Measurements from ENCODE around the gene TMEM91. TPM values are rescaled to one million over a fixed set of nuclear protein-coding genes. Genes with fewer than 3 reads are reported as not detected.
A peak's percentile ranks its signal among the peaks of the same experiment; 100 is the strongest.

TMEM91 gene
- total and polyA plus RNA-seq, 2 of the 13 experiments (the other 11 are each of a cell fraction or from before 2014, with no cell fraction given) = 6.3 to 10.3 TPM

DNA sequence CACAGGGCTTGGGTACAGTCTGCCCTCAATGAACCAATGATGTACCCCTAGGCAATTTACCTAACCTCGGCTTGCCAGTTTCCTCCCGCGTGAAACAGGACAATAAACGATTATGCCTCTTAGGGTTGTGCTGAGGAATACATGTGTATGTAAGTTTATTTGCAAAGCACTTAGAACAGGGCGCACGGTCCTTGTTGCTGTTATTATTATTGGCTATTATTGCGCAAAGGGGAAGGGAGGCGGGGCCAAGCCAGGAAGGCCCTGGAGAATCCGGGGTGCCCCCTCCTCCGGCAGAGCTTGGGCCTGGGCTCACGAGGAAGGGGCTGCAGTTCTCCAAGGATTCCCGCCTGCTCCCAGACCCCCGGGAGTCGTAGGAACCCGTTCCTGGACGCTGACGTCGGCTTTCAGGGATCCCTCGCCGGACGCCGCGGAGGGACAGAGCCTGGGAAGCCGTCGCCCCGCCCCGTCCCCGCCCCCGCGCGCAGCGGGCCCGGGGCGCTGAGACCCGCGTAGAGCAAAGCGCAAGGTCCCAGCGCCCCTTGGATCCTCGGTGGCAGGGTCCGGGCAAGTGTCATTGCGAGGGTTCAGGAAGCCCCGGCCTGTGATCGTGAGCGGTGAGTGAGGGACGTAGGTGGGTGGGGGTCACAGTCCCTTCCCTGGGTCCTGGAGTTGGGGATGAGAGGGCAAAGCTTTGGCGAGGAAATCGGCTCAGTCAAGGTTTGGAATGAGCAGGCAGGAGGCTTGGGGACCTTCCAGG is at the start of gene TMEM91 (continued):
- TF ChIP-seq, protein P1, sequence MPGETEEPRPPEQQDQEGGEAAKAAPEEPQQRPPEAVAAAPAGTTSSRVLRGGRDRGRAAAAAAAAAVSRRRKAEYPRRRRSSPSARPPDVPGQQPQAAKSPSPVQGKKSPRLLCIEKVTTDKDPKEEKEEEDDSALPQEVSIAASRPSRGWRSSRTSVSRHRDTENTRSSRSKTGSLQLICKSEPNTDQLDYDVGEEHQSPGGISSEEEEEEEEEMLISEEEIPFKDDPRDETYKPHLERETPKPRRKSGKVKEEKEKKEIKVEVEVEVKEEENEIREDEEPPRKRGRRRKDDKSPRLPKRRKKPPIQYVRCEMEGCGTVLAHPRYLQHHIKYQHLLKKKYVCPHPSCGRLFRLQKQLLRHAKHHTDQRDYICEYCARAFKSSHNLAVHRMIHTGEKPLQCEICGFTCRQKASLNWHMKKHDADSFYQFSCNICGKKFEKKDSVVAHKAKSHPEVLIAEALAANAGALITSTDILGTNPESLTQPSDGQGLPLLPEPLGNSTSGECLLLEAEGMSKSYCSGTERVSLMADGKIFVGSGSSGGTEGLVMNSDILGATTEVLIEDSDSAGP (CRISPR knock-in tag; IDR thresholded peaks at IDR 0.05; ENCODE audit: borderline replicate concordance) = peak; percentile 75; the same call in 1 of the 2 replicates
- TF ChIP-seq, protein P2, sequence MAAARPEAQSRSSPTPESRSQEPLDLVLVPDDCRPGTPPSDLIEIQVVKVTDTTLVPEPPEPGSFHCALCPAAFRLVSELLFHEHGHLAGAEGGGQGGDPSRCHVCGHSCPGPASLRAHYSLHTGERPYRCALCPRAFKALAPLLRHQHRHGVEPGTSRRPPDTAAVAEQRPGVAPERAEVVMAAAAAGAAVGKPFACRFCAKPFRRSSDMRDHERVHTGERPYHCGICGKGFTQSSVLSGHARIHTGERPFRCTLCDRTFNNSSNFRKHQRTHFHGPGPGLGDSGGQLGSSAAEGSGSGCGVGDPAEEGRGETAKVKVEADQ (CRISPR knock-in tag; IDR thresholded peaks at IDR 0.05; ENCODE audit: borderline replicate concordance) = no peak
- 0 out of 2 replicates have a peak, but pooled peaks have one; percentile 17 for TF ChIP-seq PHF20 (CRISPR knock-in tag; IDR thresholded peaks at IDR 0.05)
- TF ChIP-seq SIX1 (CRISPR knock-in tag; IDR thresholded peaks at IDR 0.05; ENCODE audit: borderline replicate concordance) = no peak
- TF ChIP-seq, protein P3, sequence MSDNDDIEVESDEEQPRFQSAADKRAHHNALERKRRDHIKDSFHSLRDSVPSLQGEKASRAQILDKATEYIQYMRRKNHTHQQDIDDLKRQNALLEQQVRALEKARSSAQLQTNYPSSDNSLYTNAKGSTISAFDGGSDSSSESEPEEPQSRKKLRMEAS (IDR thresholded peaks at IDR 0.05) = peak; percentile 43; the same call in 1 of the 2 replicates
- no peak for TF ChIP-seq PRMT3 (CRISPR knock-in tag; IDR thresholded peaks at IDR 0.05; ENCODE audit: borderline replicate concordance, low read depth)
- peak; percentile 53 for TF ChIP-seq HNF4A (CRISPR knock-in tag; IDR thresholded peaks at IDR 0.05)
- TF ChIP-seq, protein P4, sequence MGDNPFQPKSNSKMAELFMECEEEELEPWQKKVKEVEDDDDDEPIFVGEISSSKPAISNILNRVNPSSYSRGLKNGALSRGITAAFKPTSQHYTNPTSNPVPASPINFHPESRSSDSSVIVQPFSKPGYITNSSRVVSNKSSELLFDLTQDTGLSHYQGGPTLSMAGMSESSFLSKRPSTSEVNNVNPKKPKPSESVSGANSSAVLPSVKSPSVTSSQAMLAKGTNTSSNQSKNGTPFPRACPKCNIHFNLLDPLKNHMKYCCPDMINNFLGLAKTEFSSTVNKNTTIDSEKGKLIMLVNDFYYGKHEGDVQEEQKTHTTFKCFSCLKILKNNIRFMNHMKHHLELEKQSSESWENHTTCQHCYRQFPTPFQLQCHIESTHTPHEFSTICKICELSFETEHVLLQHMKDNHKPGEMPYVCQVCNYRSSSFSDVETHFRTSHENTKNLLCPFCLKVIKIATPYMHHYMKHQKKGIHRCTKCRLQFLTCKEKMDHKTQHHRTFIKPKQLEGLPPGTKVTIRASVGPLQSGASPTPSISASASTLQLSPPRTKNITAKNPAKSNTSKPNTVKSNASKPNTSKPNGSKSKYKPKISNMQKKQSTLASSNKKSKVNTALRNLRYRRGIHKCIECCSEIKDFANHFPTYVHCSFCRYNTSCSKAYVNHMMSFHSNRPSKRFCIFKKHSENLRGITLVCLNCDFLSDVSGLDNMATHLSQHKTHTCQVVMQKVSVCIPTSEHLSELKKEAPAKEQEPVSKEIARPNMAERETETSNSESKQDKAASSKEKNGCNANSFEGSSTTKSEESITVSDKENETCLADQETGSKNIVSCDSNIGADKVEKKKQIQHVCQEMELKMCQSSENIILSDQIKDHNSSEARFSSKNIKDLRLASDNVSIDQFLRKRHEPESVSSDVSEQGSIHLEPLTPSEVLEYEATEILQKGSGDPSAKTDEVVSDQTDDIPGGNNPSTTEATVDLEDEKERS (CRISPR knock-in tag; IDR thresholded peaks at IDR 0.05) = peak; percentile 23; the same call in 1 of the 2 replicates
- 0 out of 2 replicates have a peak, but pooled peaks have one; percentile 30 for TF ChIP-seq RBFOX2 (IDR thresholded peaks at IDR 0.05; ENCODE audit: low read depth, low read length)
- peak; percentile 29; the same call in 1 of the 2 replicates for TF ChIP-seq YEATS2 (CRISPR knock-in tag; IDR thresholded peaks at IDR 0.05; ENCODE audit: borderline replicate concordance)
- TF ChIP-seq SP1 (IDR thresholded peaks at IDR 0.05) = no peak
- peak; percentile 26; the same call in 1 of the 2 replicates for TF ChIP-seq SP1 (CRISPR knock-in tag; IDR thresholded peaks at IDR 0.05)
- 0 out of 2 replicates have a peak, but pooled peaks have one; percentile 27 for TF ChIP-seq ARNT2 (CRISPR knock-in tag; IDR thresholded peaks at IDR 0.05; ENCODE audit: low read depth)
- TF ChIP-seq, protein P5, sequence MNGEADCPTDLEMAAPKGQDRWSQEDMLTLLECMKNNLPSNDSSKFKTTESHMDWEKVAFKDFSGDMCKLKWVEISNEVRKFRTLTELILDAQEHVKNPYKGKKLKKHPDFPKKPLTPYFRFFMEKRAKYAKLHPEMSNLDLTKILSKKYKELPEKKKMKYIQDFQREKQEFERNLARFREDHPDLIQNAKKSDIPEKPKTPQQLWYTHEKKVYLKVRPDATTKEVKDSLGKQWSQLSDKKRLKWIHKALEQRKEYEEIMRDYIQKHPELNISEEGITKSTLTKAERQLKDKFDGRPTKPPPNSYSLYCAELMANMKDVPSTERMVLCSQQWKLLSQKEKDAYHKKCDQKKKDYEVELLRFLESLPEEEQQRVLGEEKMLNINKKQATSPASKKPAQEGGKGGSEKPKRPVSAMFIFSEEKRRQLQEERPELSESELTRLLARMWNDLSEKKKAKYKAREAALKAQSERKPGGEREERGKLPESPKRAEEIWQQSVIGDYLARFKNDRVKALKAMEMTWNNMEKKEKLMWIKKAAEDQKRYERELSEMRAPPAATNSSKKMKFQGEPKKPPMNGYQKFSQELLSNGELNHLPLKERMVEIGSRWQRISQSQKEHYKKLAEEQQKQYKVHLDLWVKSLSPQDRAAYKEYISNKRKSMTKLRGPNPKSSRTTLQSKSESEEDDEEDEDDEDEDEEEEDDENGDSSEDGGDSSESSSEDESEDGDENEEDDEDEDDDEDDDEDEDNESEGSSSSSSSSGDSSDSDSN (CRISPR knock-in tag; IDR thresholded peaks at IDR 0.05) = peak; percentile 22; the same call in 1 of the 2 replicates
- 0 out of 2 replicates have a peak, but pooled peaks have one; percentile 62 for TF ChIP-seq PHF21A (CRISPR knock-in tag; IDR thresholded peaks at IDR 0.05)
- peak; percentile 62; the same call in 1 of the 2 replicates for TF ChIP-seq ZNF501 (CRISPR knock-in tag; IDR thresholded peaks at IDR 0.05)
- TF ChIP-seq ZNF543 (CRISPR knock-in tag; IDR thresholded peaks at IDR 0.05) = peak; percentile 10; the same call in 1 of the 2 replicates
- 0 out of 2 replicates have a peak, but pooled peaks have one; percentile 28 for TF ChIP-seq TGIF2 (CRISPR knock-in tag; IDR thresholded peaks at IDR 0.05)
- TF ChIP-seq RBM39 (IDR thresholded peaks at IDR 0.05; ENCODE audit: low read depth, low read length, poor library complexity, severe bottlenecking) = no peak
- peak; percentile 30; the same call in 1 of the 2 replicates for TF ChIP-seq NPAS2 (CRISPR knock-in tag; IDR thresholded peaks at IDR 0.05; ENCODE audit: borderline replicate concordance)
- TF ChIP-seq DMAP1 (CRISPR knock-in tag; IDR thresholded peaks at IDR 0.05) = peak; percentile 54; the same call in 1 of the 2 replicates

Measured in HepG2 (cell line).